ENCODE measurements around the gene SOX18. TPM values are rescaled to one million over a fixed set of nuclear protein-coding genes. Genes with fewer than 3 reads are reported as not detected.

The SOX18 gene
- 0.20 TPM for polyA plus RNA-seq (2013, experiment 1 of 4)
- polyA plus RNA-seq (2013, experiment 2 of 4): 0.16 TPM
- 0.16 TPM for polyA plus RNA-seq (2013, experiment 3 of 4)
- 0.20 TPM for polyA plus RNA-seq (2013, experiment 4 of 4)

- H3K36me3 ChIP-seq (ENCODE audit: control insufficient read depth, insufficient read depth, low read length): no peaks in the 10 kb centered on the region
- 1% methylated on average over 103 to 104 of the region's 111 CpGs for WGBS, 2 experiments
- H3K27me3 ChIP-seq (ENCODE audit: control insufficient read depth, insufficient read depth, low read length, poor library complexity, severe bottlenecking): peaks cover 82% of the 10 kb centered on the region
- no peak within 1 kb of the TSS for H3K27ac ChIP-seq (ENCODE audit: insufficient read depth, low read depth, low read length, poor library complexity, severe bottlenecking)
- no peaks in the 10 kb centered on the region for H3K9me3 ChIP-seq (ENCODE audit: control insufficient read depth, low read length)
- peaks cover 24% of the 10 kb centered on the region for H3K4me1 ChIP-seq (ENCODE audit: control insufficient read depth, insufficient read depth, low read length)
- peak within 1 kb of the TSS; percentile 12 for H3K4me3 ChIP-seq (ENCODE audit: insufficient read depth, low read depth, low read length)
Observed at GRCh38 chr20:64049060-64049877, at the start of gene SOX18. Gene SOX18 (minus strand): TSS chr20:64049639. CDS start chr20:64049516, 123 bp downstream.

GRCh38 chr20:64098471-64099013 lies 49.1 kb upstream of the SOX18 start:
- Histone ChIP-seq H3K27me3 (ENCODE audit: control insufficient read depth, insufficient read depth, low read length, poor library complexity, severe bottlenecking) (peaks cover 35% of the 10 kb centered on the region), H3K4me1 (ENCODE audit: control insufficient read depth, insufficient read depth, low read length) (no peaks in the 10 kb centered on the region), H3K27ac (ENCODE audit: insufficient read depth, low read depth, low read length, poor library complexity, severe bottlenecking) (no peak overlapping the region), H3K36me3 (ENCODE audit: control insufficient read depth, insufficient read depth, low read length) (no peaks in the 10 kb centered on the region), H3K4me3 (ENCODE audit: insufficient read depth, low read depth, low read length) (no peak overlapping the region), H3K9me3 (ENCODE audit: control insufficient read depth, low read length) (no peaks in the 10 kb centered on the region)
- 95 to 97% methylated on average over 28 of the region's 28 CpGs for WGBS, 2 experiments

- Histone ChIP-seq H3K4me3 (ENCODE audit: insufficient read depth, low read depth, low read length) (no peak overlapping the region), H3K9me3 (ENCODE audit: control insufficient read depth, low read length) (no peaks in the 10 kb centered on the region), H3K27ac (ENCODE audit: insufficient read depth, low read depth, low read length, poor library complexity, severe bottlenecking) (no peak overlapping the region), H3K36me3 (ENCODE audit: control insufficient read depth, insufficient read depth, low read length) (no peaks in the 10 kb centered on the region), H3K27me3 (ENCODE audit: control insufficient read depth, insufficient read depth, low read length, poor library complexity, severe bottlenecking) (peaks cover 19% of the 10 kb centered on the region), H3K4me1 (ENCODE audit: control insufficient read depth, insufficient read depth, low read length) (peaks cover 8% of the 10 kb centered on the region)
- WGBS, 2 experiments: 77% methylated on average over 6 of the region's 6 CpGs
Observed at GRCh38 chr20:64096535-64096934, 47.1 kb upstream of the SOX18 start.

- Histone ChIP-seq H3K4me3 (ENCODE audit: insufficient read depth, low read depth, low read length) (no peak overlapping the region), H3K4me1 (ENCODE audit: control insufficient read depth, insufficient read depth, low read length) (peaks cover 8% of the 10 kb centered on the region), H3K27ac (ENCODE audit: insufficient read depth, low read depth, low read length, poor library complexity, severe bottlenecking) (no peak overlapping the region), H3K9me3 (ENCODE audit: control insufficient read depth, low read length) (no peaks in the 10 kb centered on the region), H3K36me3 (ENCODE audit: control insufficient read depth, insufficient read depth, low read length) (no peaks in the 10 kb centered on the region), H3K27me3 (ENCODE audit: control insufficient read depth, insufficient read depth, low read length, poor library complexity, severe bottlenecking) (peaks cover 13% of the 10 kb centered on the region)
- WGBS, 2 experiments: 92 to 94% methylated on average over 11 of the region's 11 CpGs
Observed at GRCh38 chr20:64095927-64096326, 46.5 kb upstream of the SOX18 start.

GRCh38 chr20:64095455-64095854 lies 46.0 kb upstream of the SOX18 start:
- H3K27me3 ChIP-seq (ENCODE audit: control insufficient read depth, insufficient read depth, low read length, poor library complexity, severe bottlenecking): peaks cover 8% of the 10 kb centered on the region
- H3K27ac ChIP-seq (ENCODE audit: insufficient read depth, low read depth, low read length, poor library complexity, severe bottlenecking): no peak overlapping the region
- H3K4me3 ChIP-seq (ENCODE audit: insufficient read depth, low read depth, low read length): no peak overlapping the region
- peaks cover 8% of the 10 kb centered on the region for H3K4me1 ChIP-seq (ENCODE audit: control insufficient read depth, insufficient read depth, low read length)
- H3K36me3 ChIP-seq (ENCODE audit: control insufficient read depth, insufficient read depth, low read length): no peaks in the 10 kb centered on the region
- H3K9me3 ChIP-seq (ENCODE audit: control insufficient read depth, low read length): no peaks in the 10 kb centered on the region
- WGBS, 2 experiments: 79 to 85% methylated on average over 4 of the region's 4 CpGs

DNA sequence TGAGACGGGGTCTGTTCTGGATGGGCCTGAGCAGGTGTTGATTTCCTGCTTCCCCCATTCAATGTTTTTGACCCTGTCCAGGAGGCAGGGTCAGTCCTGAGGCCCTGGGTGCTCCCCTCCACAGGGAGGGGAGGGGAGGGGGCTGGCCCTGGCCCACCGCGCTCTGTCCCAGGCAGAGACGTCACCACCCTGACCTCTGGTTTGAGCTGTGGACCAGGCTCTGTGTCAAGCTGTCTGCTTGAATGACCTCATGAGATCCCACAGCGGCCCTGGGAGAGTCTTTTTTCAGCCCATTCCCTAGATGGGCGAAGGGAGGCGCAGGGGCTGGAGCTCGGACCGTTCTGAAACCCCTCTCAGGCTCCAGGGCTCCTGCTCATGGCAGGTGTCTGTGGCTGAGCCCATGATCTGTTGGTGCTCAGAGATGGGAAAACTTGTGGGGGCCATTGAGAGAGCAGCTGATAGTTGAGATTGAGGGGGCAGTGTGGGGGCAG lies 43.6 kb upstream of the SOX18 start:
- Histone ChIP-seq H3K27ac (ENCODE audit: insufficient read depth, low read depth, low read length, poor library complexity, severe bottlenecking) (no peak overlapping the region), H3K27me3 (ENCODE audit: control insufficient read depth, insufficient read depth, low read length, poor library complexity, severe bottlenecking) (peaks cover 17% of the 10 kb centered on the region), H3K4me3 (ENCODE audit: insufficient read depth, low read depth, low read length) (no peak overlapping the region), H3K36me3 (ENCODE audit: control insufficient read depth, insufficient read depth, low read length) (no peaks in the 10 kb centered on the region), H3K9me3 (ENCODE audit: control insufficient read depth, low read length) (no peaks in the 10 kb centered on the region), H3K4me1 (ENCODE audit: control insufficient read depth, insufficient read depth, low read length) (peaks cover 8% of the 10 kb centered on the region)
- 71 to 72% methylated on average over 9 of the region's 9 CpGs for WGBS, 2 experiments

GRCh38 chr20:64092258-64093012 lies 43.0 kb upstream of the SOX18 start:
- H3K36me3 ChIP-seq (ENCODE audit: control insufficient read depth, insufficient read depth, low read length): no peaks in the 10 kb centered on the region
- H3K9me3 ChIP-seq (ENCODE audit: control insufficient read depth, low read length): no peaks in the 10 kb centered on the region
- H3K27me3 ChIP-seq (ENCODE audit: control insufficient read depth, insufficient read depth, low read length, poor library complexity, severe bottlenecking): peaks cover 17% of the 10 kb centered on the region
- peaks cover 8% of the 10 kb centered on the region for H3K4me1 ChIP-seq (ENCODE audit: control insufficient read depth, insufficient read depth, low read length)
- WGBS, 2 experiments: 84 to 86% methylated on average over 27 of the region's 27 CpGs
- H3K4me3 ChIP-seq (ENCODE audit: insufficient read depth, low read depth, low read length): no peak overlapping the region
- no peak overlapping the region for H3K27ac ChIP-seq (ENCODE audit: insufficient read depth, low read depth, low read length, poor library complexity, severe bottlenecking)

DNA sequence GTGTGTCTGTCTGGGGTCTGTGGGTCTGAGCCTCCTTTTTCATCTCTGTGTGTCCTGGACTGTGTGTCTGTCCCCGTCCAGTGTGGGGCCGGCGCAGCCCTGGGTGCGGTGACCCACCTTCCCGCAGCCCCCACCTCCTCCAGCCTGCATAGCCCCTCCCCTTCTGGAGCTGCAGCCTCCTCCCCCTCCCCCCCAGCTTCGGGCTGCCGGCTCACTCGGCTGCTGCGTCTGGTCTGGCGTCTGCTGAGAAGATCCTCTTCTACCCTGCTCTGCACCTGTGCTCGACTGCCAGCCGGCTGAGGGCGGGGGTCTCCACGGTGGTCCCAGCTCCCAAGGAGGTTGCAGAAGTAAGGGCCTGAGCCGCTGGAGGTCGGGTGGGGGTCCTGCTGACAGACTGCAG lies 42.3 kb upstream of the SOX18 start:
- Histone ChIP-seq H3K9me3 (ENCODE audit: control insufficient read depth, low read length) (no peaks in the 10 kb centered on the region), H3K4me1 (ENCODE audit: control insufficient read depth, insufficient read depth, low read length) (peaks cover 8% of the 10 kb centered on the region), H3K36me3 (ENCODE audit: control insufficient read depth, insufficient read depth, low read length) (no peaks in the 10 kb centered on the region), H3K27me3 (ENCODE audit: control insufficient read depth, insufficient read depth, low read length, poor library complexity, severe bottlenecking) (peaks cover 19% of the 10 kb centered on the region), H3K27ac (ENCODE audit: insufficient read depth, low read depth, low read length, poor library complexity, severe bottlenecking) (no peak overlapping the region), H3K4me3 (ENCODE audit: insufficient read depth, low read depth, low read length) (no peak overlapping the region)
- 23 to 28% methylated on average over 16 of the region's 16 CpGs for WGBS, 2 experiments

- peaks cover 8% of the 10 kb centered on the region for H3K4me1 ChIP-seq (ENCODE audit: control insufficient read depth, insufficient read depth, low read length)
- peaks cover 23% of the 10 kb centered on the region for H3K27me3 ChIP-seq (ENCODE audit: control insufficient read depth, insufficient read depth, low read length, poor library complexity, severe bottlenecking)
- WGBS, 2 experiments: 88 to 92% methylated on average over 19 of the region's 19 CpGs
- no peaks in the 10 kb centered on the region for H3K36me3 ChIP-seq (ENCODE audit: control insufficient read depth, insufficient read depth, low read length)
- H3K27ac ChIP-seq (ENCODE audit: insufficient read depth, low read depth, low read length, poor library complexity, severe bottlenecking): no peak overlapping the region
- H3K9me3 ChIP-seq (ENCODE audit: control insufficient read depth, low read length): no peaks in the 10 kb centered on the region
- H3K4me3 ChIP-seq (ENCODE audit: insufficient read depth, low read depth, low read length): no peak overlapping the region
Observed at GRCh38 chr20:64091340-64091739, 41.9 kb upstream of the SOX18 start.

GRCh38 chr20:64090165-64090564 lies 40.7 kb upstream of the SOX18 start:
- Histone ChIP-seq H3K9me3 (ENCODE audit: control insufficient read depth, low read length) (no peaks in the 10 kb centered on the region), H3K4me1 (ENCODE audit: control insufficient read depth, insufficient read depth, low read length) (peaks cover 8% of the 10 kb centered on the region), H3K27me3 (ENCODE audit: control insufficient read depth, insufficient read depth, low read length, poor library complexity, severe bottlenecking) (peaks cover 34% of the 10 kb centered on the region), H3K4me3 (ENCODE audit: insufficient read depth, low read depth, low read length) (no peak overlapping the region), H3K27ac (ENCODE audit: insufficient read depth, low read depth, low read length, poor library complexity, severe bottlenecking) (no peak overlapping the region), H3K36me3 (ENCODE audit: control insufficient read depth, insufficient read depth, low read length) (no peaks in the 10 kb centered on the region)
- 74 to 78% methylated on average over 10 of the region's 10 CpGs for WGBS, 2 experiments

Data from ectodermal cell (in vitro differentiated cells).